SK-N-SH (cell line): Measurements from ENCODE around the gene OLFML3.

Experiments
- CTCF ChIP-seq: fragments of 200-600 bp; sonication (generic); IDR thresholded peaks from 2 replicates; pipeline ENCODE4 v1.6.1; 2017; ENCODE audit warnings: antibody characterized with exemption, mild to moderate bottlenecking, moderate library complexity
- EP300 ChIP-seq, 2 experiments: IDR thresholded peaks; 2 replicates each; pipeline versions ENCODE4 v1.4.0 to v1.6.1; 2012; ENCODE audit warnings: borderline replicate concordance in 1 of 2, low read depth in 1 of 2, low read length in 1 of 2
- GABPA ChIP-seq: IDR thresholded peaks from 2 replicates; pipeline ENCODE4 v1.4.0; 2012; ENCODE audit warnings: low read depth, mild to moderate bottlenecking
- MAX ChIP-seq: IDR thresholded peaks from 2 replicates; pipeline ENCODE4 v1.4.0; 2012; ENCODE audit warnings: low read depth
- NRF1 ChIP-seq: IDR thresholded peaks from 2 replicates; pipeline ENCODE4 v1.6.1; 2012; ENCODE audit warnings: low read depth, mild to moderate bottlenecking, low read length
- PBX3 ChIP-seq: IDR thresholded peaks from 2 replicates; pipeline ENCODE4; 2012
- POLR2AphosphoS5 ChIP-seq: IDR thresholded peaks from 2 replicates; pipeline ENCODE4 v1.6.1; 2012; ENCODE audit warnings: low read depth, low read length
- RAD21 ChIP-seq: IDR thresholded peaks from 2 replicates; pipeline ENCODE4 v1.6.1; 2012; ENCODE audit warnings: mild to moderate bottlenecking, low read length
- REST ChIP-seq: IDR thresholded peaks from 2 replicates; pipeline ENCODE4 v1.6.1; 2012; ENCODE audit warnings: mild to moderate bottlenecking, low read depth, low read length, moderate library complexity
- RXRA ChIP-seq: IDR thresholded peaks from 2 replicates; pipeline ENCODE4 v1.4.0; 2012; ENCODE audit warnings: low read depth, mild to moderate bottlenecking, borderline replicate concordance
- SMC3 ChIP-seq: IDR thresholded peaks from 2 replicates; pipeline ENCODE4 v1.6.1; 2012; ENCODE audit warnings: low read depth, low read length, improper control_type of control experiment
- TAF1 ChIP-seq: IDR thresholded peaks from 2 replicates; pipeline ENCODE4 v1.6.1; 2012; ENCODE audit warnings: low read depth, mild to moderate bottlenecking, low read length, moderate library complexity, borderline replicate concordance
- TEAD4 ChIP-seq: IDR thresholded peaks from 2 replicates; pipeline ENCODE4 v1.4.0; 2012; ENCODE audit warnings: mild to moderate bottlenecking, borderline replicate concordance; ENCODE audit not compliant: insufficient read depth

- TF ChIP-seq RXRA (no peak), PBX3 (no peak), SMC3 (no peak), CTCF (no peak), GABPA (no peak), MAX (no peak), EP300 (IDR thresholded peaks at IDR 0.05; ENCODE audit: borderline replicate concordance in 1 of 2, low read depth in 1 of 2, low read length in 1 of 2) (no peak), TEAD4 (no peak), POLR2AphosphoS5 (no peak), REST (no peak), RAD21 (no peak), TAF1 (no peak), NRF1 (no peak)
Observed at GRCh38 chr1:113990961-113991360, 11.7 kb downstream of the OLFML3 start.
